ENCODE data around the gene PAQR8.

Gene PAQR8

DNA sequence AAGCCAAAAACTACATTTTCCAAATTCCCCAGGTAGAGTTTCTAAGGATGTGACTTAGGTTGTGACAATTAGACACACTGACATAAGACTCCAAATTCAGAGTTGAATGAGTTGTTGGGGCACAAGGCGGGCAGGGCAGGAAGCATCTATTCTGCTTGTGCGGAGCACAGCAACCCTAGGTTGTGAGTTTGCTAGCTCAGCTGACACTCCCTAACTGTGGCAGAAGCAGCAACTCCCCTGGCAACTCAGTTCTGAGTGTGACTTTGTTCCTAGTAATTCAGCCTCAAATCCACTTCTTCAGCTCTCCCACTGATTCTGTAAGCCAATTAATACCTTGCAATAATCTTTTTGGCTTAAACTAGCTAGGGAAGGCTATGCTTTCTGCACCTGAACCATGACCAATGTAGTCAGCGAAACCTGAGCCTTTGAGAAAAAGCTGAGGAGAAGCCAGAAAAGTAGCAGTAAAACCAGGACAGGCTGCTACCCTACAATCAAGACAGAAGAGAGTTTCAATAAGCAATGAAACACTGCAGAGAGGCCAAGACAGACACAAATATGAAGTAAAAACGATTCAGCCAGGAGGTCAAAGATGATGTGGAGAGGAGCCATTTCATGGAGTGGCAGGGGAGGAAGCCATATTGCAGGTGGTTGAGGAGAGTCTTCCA lies 30.0 kb upstream of the PAQR8 start:
- Histone ChIP-seq H3K9ac (ENCODE audit: low read depth, low read length) (no peak overlapping the region), H3K27me3 (ENCODE audit: control insufficient read depth, insufficient read depth, low read length) (no peaks in the 10 kb centered on the region), H3K4me1 (ENCODE audit: control insufficient read depth, insufficient read depth, low read length) (no peaks in the 10 kb centered on the region), H3K4me3 (ENCODE audit: low read length) (no peak overlapping the region), H3K36me3 (ENCODE audit: insufficient read depth, low read length) (no peaks in the 10 kb centered on the region), H3K4me2 (ENCODE audit: low read length) (no peak overlapping the region), H3K9me3 (replicated peaks; ENCODE audit: low read length) (no peaks in the 10 kb centered on the region)

DNA sequence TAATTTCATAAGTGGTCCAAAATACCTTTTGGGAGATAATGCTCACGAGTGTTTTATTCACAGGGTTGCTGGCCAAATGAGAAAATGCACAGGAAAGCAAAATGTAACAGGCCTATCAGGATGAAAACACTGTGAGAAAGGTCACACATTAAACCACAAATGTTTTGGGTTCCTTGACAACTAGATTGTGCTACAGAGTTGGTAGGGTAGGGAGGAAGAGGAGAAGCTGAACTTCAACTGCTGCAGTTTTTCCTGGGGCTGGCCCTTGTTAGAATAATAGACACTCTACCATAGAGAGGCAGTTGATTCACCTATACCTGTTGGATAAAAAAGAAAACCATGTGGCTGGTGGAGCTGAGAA lies 28.1 kb upstream of the PAQR8 start:
- no peak overlapping the region for H3K9ac ChIP-seq (ENCODE audit: low read depth, low read length)
- H3K9me3 ChIP-seq (replicated peaks; ENCODE audit: low read length): no peaks in the 10 kb centered on the region
- H3K27me3 ChIP-seq (ENCODE audit: control insufficient read depth, insufficient read depth, low read length): no peaks in the 10 kb centered on the region
- no peak overlapping the region for H3K4me2 ChIP-seq (ENCODE audit: low read length)
- H3K4me1 ChIP-seq (ENCODE audit: control insufficient read depth, insufficient read depth, low read length): peaks cover 3% of the 10 kb centered on the region
- no peaks in the 10 kb centered on the region for H3K36me3 ChIP-seq (ENCODE audit: insufficient read depth, low read length)
- no peak overlapping the region for H3K4me3 ChIP-seq (ENCODE audit: low read length)

DNA sequence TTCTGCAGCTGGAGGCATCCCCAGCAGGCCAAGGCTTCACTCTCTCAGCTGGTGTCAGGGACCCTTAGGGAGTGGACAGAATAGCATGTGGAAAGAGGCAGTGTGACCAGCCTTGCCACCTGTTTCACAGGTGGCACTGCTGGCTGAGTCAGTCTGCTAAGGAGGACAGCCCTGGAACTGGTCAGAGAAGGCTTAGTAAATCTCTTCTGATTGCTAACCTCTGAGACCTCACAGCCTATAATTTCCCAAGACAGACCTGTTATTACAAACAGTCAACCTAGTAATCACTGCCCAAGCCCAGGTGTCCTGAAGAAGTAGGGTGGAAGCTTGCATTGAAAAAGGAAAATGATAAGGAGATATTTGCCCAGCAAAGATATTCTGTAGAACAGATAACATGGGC lies 26.4 kb upstream of the PAQR8 start:
- Histone ChIP-seq H3K4me1 (ENCODE audit: control insufficient read depth, insufficient read depth, low read length) (peaks cover 3% of the 10 kb centered on the region), H3K9me3 (replicated peaks; ENCODE audit: low read length) (no peaks in the 10 kb centered on the region), H3K9ac (ENCODE audit: low read depth, low read length) (no peak overlapping the region), H3K36me3 (ENCODE audit: insufficient read depth, low read length) (no peaks in the 10 kb centered on the region), H3K27me3 (ENCODE audit: control insufficient read depth, insufficient read depth, low read length) (no peaks in the 10 kb centered on the region), H3K4me3 (ENCODE audit: low read length) (no peak overlapping the region), H3K4me2 (ENCODE audit: low read length) (no peak overlapping the region)

DNA sequence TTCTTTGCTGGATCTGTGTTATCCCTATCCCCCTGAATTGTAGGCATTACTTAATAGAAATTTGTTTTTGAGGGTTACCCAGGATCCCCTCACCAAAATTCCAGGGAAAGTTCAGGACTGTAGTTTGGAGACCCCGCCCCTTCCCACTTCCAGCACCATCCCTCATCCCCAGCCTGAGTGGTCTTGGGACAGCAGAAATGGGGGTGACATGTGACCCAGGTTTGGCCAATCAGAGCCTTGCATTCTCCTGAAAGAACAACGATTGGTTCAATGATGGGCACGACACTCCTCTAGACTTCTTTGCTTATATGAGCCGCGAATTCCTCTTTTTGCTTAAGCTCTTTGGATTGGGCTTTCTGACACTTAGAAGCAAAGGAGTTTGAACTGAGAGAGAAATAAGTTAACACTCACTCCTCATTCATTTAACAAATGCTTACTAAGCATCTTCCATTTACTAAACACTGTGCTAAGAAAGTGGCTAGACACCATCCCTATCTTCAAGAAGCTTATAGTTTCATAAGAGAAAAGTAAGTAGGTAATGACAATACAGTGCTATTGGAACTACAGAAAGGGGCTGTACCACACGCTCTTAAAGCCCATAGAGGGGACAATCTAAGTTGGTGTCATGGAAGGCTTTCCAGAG lies 24.9 kb upstream of the PAQR8 start:
- Histone ChIP-seq H3K27me3 (ENCODE audit: control insufficient read depth, insufficient read depth, low read length) (no peaks in the 10 kb centered on the region), H3K4me2 (ENCODE audit: low read length) (no peak overlapping the region), H3K9ac (ENCODE audit: low read depth, low read length) (no peak overlapping the region), H3K9me3 (replicated peaks; ENCODE audit: low read length) (no peaks in the 10 kb centered on the region), H3K36me3 (ENCODE audit: insufficient read depth, low read length) (no peaks in the 10 kb centered on the region), H3K4me1 (ENCODE audit: control insufficient read depth, insufficient read depth, low read length) (peaks cover 3% of the 10 kb centered on the region), H3K4me3 (ENCODE audit: low read length) (no peak overlapping the region)

DNA sequence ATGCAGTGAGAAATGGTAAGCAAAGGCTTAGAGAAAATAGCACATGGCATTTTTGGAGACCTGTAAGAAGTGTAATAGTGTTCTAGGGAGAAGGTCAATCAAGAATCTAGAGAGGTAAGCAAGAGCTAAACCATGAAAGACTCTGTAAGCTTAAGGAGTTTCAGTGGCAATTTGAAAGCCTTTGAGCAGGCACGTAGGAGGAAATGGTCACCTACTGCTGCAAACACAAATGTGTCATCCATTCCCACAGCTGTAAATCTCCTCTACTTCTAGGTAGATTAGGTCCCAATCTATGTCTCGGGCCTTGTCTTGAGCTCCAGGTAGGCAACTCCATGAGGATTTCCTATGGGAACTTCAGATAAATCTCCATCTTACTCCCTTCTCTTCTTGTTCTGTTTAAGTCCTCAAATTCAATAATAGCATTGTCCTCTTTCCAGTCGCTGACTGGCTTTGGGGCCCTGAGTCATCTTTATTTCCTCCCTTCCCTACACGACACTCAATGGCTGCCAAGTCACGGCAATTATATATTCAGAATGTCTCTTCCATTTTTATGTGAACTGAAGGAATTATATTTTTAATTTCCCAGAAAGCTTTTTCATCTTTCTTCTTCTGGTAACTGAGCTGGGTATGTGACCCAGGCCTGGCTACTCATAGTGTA lies 24.2 kb upstream of the PAQR8 start:
- H3K4me1 ChIP-seq (ENCODE audit: control insufficient read depth, insufficient read depth, low read length): peaks cover 3% of the 10 kb centered on the region
- H3K36me3 ChIP-seq (ENCODE audit: insufficient read depth, low read length): no peaks in the 10 kb centered on the region
- H3K9me3 ChIP-seq (replicated peaks; ENCODE audit: low read length): no peaks in the 10 kb centered on the region
- H3K4me3 ChIP-seq (ENCODE audit: low read length): no peak overlapping the region
- no peak overlapping the region for H3K9ac ChIP-seq (ENCODE audit: low read depth, low read length)
- H3K4me2 ChIP-seq (ENCODE audit: low read length): no peak overlapping the region
- no peaks in the 10 kb centered on the region for H3K27me3 ChIP-seq (ENCODE audit: control insufficient read depth, insufficient read depth, low read length)

DNA sequence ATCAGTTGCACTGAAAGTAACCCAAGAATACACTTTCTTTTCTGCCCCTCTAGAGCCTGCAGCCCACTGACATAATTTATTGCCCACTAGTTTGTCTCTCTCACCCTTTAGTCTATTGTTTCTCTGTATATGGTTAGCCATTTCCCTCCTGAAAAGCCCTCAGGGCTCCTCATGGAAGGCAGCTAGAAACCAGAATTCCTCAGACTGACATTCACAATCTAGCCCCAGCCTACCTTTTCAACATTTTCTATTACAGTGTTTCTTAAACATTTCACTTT lies 21.4 kb upstream of the PAQR8 start:
- H3K36me3 ChIP-seq (ENCODE audit: insufficient read depth, low read length): no peaks in the 10 kb centered on the region
- no peak overlapping the region for H3K4me2 ChIP-seq (ENCODE audit: low read length)
- H3K9ac ChIP-seq (ENCODE audit: low read depth, low read length): no peak overlapping the region
- H3K9me3 ChIP-seq (replicated peaks; ENCODE audit: low read length): no peaks in the 10 kb centered on the region
- no peak overlapping the region for H3K4me3 ChIP-seq (ENCODE audit: low read length)
- peaks cover 3% of the 10 kb centered on the region for H3K4me1 ChIP-seq (ENCODE audit: control insufficient read depth, insufficient read depth, low read length)
- peaks cover 8% of the 10 kb centered on the region for H3K27me3 ChIP-seq (ENCODE audit: control insufficient read depth, insufficient read depth, low read length)

DNA sequence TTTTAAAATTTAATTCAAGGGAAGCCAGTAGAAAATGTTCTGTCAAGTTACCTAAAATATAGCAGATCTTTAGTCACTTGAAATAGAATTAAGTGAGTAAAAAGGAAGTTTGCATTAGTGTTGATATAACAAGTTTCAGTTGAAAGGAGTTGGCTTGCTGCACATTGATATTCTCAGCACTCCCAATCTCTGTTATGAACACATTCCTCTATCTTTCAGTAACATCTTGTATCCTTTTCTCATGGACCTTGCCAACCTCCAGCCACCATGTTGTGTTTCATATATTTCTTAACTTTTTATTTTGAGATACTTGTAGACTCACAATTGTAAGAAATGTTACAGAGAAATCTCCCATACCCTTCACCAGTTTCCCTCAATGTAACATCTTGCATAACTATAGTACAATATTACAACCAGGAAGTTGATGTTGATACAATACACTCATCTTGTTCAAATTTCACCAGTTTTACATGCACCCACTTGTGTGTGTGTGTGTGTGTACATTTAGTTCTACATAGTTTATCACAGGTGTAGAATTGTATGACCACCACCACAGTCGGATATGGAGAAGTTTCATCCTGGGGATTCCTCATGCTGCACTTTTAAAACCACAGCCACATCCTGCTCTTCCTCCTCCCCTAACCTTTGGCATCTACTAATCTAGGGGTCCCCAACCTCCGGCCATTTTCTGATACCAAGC lies 20.2 kb upstream of the PAQR8 start:
- Histone ChIP-seq H3K4me2 (ENCODE audit: low read length) (no peak overlapping the region), H3K4me1 (ENCODE audit: control insufficient read depth, insufficient read depth, low read length) (peaks cover 8% of the 10 kb centered on the region), H3K36me3 (ENCODE audit: insufficient read depth, low read length) (no peaks in the 10 kb centered on the region), H3K9me3 (replicated peaks; ENCODE audit: low read length) (no peaks in the 10 kb centered on the region), H3K4me3 (ENCODE audit: low read length) (no peak overlapping the region), H3K9ac (ENCODE audit: low read depth, low read length) (no peak overlapping the region), H3K27me3 (ENCODE audit: control insufficient read depth, insufficient read depth, low read length) (peaks cover 8% of the 10 kb centered on the region)

DNA sequence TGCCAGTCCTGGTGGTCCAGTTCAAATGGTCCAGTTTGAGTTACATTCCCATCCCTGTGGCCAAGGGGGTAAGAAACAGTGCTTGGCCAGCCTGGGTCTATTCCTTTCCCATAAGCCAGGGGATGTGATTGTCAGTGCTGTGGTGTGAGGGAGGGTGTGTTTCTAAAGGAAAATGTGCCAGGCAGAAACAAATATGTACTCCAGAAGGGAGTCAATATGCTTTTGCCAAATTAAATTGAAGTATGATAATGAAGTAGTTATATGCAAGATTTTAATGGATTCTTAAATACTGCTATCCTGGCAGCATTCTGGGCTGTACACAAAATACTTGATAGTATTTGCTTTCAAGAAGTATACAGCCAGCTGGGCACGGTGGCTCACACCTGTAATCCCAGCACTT lies 16.6 kb upstream of the PAQR8 start:
- Histone ChIP-seq H3K9me3 (replicated peaks; ENCODE audit: low read length) (no peaks in the 10 kb centered on the region), H3K27me3 (ENCODE audit: control insufficient read depth, insufficient read depth, low read length) (peaks cover 8% of the 10 kb centered on the region), H3K4me1 (ENCODE audit: control insufficient read depth, insufficient read depth, low read length) (peaks cover 5% of the 10 kb centered on the region), H3K9ac (ENCODE audit: low read depth, low read length) (no peak overlapping the region), H3K36me3 (ENCODE audit: insufficient read depth, low read length) (no peaks in the 10 kb centered on the region), H3K4me3 (ENCODE audit: low read length) (no peak overlapping the region), H3K4me2 (ENCODE audit: low read length) (no peak overlapping the region)

DNA sequence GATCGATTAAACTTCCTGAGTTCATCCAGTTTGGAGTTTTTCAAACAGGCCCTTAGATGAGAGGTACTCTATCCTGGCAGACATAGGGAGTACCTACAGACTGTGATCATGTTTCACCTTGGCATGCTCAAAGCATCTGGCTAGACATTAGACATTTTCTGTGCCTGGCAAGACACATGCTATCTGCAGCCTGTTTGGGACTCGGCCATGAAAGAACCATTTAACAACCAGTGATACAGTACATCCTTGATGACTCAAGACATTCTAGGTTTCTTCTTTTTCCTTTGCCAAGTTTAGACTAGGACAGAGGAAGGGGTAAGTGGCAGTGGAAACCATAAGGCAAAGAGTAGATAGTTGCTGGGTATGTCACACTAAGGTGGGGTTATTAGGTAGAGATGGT lies 15.4 kb upstream of the PAQR8 start:
- Histone ChIP-seq H3K9ac (ENCODE audit: low read depth, low read length) (no peak overlapping the region), H3K4me3 (ENCODE audit: low read length) (no peak overlapping the region), H3K4me2 (ENCODE audit: low read length) (no peak overlapping the region), H3K4me1 (ENCODE audit: control insufficient read depth, insufficient read depth, low read length) (peaks cover 5% of the 10 kb centered on the region), H3K9me3 (replicated peaks; ENCODE audit: low read length) (no peaks in the 10 kb centered on the region), H3K27me3 (ENCODE audit: control insufficient read depth, insufficient read depth, low read length) (peaks cover 8% of the 10 kb centered on the region), H3K36me3 (ENCODE audit: insufficient read depth, low read length) (no peaks in the 10 kb centered on the region)

DNA sequence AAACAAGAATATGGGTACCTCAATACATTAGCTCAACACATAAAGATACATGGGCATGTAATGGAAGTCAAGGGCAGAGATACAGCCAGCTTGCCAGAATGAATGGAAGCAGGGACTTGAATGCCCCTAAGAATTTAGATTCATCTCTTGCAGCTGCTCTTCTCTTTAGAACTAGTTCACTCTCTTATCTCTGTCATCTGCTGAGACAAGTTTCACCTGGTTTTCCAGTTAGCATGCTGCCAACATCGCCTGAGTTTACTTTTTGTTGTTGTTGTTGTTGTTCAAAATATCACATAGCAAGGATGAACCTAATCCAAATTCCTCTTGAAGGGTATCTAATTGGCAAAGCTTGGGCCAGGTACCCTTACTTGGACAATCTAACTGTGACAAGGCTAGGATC lies 14.1 kb upstream of the PAQR8 start:
- Histone ChIP-seq H3K4me2 (ENCODE audit: low read length) (no peak overlapping the region), H3K4me3 (ENCODE audit: low read length) (no peak overlapping the region), H3K4me1 (ENCODE audit: control insufficient read depth, insufficient read depth, low read length) (peaks cover 17% of the 10 kb centered on the region)

DNA sequence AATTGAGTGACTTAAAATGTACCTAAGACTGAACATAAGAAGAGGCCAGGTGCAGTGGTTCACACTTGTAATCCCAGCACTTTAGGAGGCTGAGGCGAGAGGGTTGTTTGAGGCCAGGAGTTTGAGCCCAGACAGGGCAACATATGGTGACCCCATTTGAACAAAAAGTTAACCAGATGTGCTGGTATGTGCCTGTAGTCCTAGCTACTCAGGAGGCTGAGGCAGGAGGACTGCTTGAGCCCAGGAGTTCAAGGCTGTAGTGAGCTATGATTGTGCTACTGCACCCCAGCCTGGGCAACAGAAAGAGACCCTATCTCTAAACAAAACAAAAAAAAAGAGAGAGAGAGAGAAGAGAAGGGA lies 10.1 kb upstream of the PAQR8 start:
- no peaks in the 10 kb centered on the region for H3K9me3 ChIP-seq (replicated peaks; ENCODE audit: low read length)
- H3K4me1 ChIP-seq (ENCODE audit: control insufficient read depth, insufficient read depth, low read length): peaks cover 20% of the 10 kb centered on the region
- peak overlapping the region; percentile 55 for H3K4me3 ChIP-seq (ENCODE audit: low read length)
- no peaks in the 10 kb centered on the region for H3K36me3 ChIP-seq (ENCODE audit: insufficient read depth, low read length)
- H3K4me2 ChIP-seq (ENCODE audit: low read length): peak overlapping the region; percentile 75
- no peaks in the 10 kb centered on the region for H3K27me3 ChIP-seq (ENCODE audit: control insufficient read depth, insufficient read depth, low read length)
- peak overlapping the region; percentile 16 for H3K9ac ChIP-seq (ENCODE audit: low read depth, low read length)

More for the DNA sequence above, 14.1 kb upstream of the PAQR8 start:
- Histone ChIP-seq H3K36me3 (ENCODE audit: insufficient read depth, low read length) (no peaks in the 10 kb centered on the region), H3K27me3 (ENCODE audit: control insufficient read depth, insufficient read depth, low read length) (peaks cover 8% of the 10 kb centered on the region), H3K9me3 (replicated peaks; ENCODE audit: low read length) (no peaks in the 10 kb centered on the region), H3K9ac (ENCODE audit: low read depth, low read length) (no peak overlapping the region)

All from skeletal muscle satellite cell (primary cell).